ENCODE measurements around the gene PUS10.
"Not testable (repeated sequence)": the region's sequence is repeated elsewhere in the genome, so short reads cannot be mapped to it uniquely, and the experiment has no call there.

The PUS10 gene

DNA sequence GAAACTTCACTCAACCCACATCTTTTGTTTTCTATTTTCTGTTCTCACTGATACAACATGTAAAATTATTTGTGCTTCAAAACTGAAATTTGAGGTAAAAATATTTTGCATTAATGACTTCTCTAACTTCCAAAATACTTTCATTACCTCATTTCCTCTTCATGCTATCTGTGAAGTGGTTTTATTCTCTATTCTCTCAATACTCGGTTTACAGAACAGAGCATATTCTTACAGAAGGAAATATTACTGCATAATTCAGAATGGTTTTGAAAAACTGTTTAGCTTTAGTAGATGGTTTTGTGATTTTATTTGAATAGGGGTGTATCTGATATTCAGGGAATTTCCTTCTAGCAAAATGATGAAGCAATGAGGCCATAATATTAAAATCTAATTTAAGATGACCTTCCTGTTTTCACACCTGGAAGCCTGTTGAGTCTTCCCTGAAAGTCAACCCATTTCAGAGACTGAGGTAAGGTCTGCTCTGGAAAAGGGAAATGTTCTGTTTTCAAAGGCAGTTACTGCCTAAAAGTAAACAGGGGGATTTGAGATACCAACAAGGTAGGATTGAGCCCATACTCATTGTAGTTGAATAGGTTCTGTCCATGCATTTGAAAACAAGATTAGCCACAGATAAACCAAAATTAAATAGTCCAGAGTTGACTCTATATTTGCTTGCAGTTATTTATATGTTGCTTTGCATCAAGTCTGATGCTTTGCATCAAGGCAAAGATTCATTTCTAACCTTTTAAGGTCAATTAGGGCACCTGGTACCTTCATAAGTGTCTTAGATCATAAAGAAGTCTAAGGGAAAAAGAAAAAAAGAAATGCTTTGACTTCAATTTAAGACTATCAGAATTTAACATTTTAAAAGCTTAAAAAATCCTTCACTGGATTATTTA, 51.3 kb downstream of the PUS10 start:
- DNase-seq (ENCODE audit: low read depth), result no peak

DNA sequence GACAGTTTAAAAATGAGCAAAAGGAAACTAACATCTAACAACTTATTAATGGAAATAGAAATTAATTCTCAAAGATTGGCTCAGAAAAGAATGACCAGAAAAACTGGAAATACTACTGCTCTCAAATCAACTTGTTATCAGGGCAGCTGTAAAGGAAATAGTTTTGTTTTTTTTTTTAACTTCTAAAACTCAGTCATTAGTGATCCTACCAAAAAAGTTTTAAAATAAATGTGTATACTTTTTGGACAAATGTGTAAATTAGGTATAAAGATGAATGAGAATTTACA, 52.6 kb downstream of the PUS10 start:
- DNase-seq (ENCODE audit: low read depth), result no peak

DNA sequence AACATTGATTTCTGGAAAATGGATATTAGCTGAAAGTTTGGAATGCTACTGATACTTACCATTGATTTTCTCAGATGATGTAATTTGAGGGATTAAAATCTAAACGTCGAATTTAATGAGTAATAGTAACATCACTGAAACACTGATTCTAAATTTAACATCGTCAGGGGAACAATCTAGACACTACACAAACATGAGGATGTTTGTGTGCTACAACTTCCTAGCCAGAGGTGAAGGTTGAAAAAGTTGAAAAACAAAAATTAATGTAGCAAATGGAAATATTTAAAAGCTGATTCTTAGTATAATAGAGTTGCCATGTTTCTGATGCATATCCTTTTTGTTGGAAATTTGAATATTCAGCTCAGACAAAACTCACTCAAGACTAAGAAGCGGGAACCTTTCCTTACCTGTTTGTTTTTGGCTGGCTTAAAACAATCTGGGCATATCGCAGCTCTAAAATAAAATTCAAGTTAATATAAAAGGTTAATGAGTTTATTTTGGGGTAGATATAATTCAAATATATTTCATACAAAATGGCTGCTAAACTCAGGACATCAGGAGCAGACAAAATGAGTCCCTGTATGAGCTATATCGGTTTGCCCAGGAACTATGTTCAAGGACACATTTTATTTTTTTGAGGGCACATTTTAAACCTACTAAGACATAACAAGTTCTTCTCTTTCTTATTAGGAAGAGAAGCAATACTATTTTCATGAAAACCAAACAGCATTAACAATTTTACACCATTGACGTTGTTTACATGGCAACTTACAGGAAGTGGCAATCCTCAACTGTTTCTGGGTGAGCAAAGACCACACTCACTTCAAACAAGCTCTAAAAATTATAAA, 53.2 kb downstream of the PUS10 start:
- DNase-seq (ENCODE audit: low read depth), result no peak

DNA sequence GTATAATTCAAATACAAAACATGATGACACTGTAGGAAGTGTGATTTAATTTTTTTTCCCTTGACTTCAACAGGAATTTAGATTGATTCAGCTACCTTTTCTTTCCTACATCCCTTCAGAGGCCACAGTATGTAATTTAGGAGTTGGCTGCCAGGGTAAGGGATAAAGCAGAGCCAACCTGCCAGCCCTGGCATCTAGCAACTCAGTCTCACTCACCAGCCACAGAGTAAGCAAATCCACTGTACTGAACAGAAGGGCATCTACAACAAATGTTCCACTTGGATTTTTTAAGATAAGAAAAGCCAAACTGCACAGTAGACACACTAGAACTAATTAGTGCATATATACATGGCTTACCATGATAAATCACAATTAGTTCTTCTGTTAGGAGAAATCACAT, 54.9 kb downstream of the PUS10 start:
- DNase-seq (ENCODE audit: low read depth), result no peak

DNA sequence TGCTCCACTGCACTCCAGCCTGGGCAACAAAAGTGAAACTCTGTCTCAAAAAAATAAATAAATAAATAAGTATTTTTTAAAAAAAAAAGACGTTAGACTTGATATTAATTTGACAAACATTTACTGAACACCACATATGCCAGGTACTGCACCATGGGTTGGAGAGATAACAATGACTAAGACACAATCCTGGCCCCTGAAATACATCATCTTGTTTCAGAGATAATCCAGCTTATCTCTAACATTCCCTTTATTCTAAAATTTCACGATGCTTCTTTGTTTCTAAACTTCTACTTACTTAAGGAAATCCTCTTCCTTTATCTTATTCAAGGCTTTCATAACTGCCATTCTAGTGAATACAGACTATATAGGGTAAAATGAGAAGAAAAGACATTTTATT, 55.5 kb downstream of the PUS10 start:
- no peak for DNase-seq (ENCODE audit: low read depth)

DNA sequence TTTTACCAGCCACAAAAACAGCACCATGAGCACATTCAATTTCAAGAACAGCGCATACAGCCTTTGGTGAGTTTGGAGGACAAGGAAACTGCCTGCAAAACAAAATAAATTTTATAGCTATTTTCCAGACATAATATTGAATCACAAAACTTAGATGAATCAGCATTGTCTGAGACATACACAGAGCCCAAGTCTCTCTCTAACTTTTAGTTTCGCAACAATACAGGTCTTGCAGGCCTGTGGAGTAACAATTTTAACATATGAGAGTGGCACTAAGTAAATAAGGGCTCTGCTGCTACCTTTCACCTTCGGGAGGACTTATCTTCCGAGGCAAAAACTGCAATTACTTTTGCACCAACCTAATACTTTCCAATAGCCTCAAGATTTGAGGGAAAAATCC, 56.6 kb downstream of the PUS10 start:
- no peak for DNase-seq (ENCODE audit: low read depth)

DNA sequence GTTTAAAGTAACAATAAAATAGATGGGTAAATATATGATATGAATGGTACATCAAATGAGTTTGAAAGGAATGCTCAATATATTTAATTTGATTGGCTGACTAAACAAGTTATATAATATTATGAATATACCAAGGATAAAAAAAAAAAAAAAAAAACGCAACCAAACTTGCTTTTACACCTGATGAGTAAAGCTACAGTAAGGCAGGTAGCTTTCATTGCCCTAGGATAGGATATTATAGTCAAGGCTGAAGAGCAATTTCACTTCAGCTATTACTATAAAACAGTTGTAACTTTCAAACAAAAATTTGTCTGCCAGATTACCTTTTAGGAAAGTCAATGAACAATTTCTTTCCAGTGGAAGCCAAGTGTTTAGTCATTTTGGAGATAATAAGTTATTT, 57.3 kb downstream of the PUS10 start:
- DNase-seq (ENCODE audit: low read depth), result no peak

DNA sequence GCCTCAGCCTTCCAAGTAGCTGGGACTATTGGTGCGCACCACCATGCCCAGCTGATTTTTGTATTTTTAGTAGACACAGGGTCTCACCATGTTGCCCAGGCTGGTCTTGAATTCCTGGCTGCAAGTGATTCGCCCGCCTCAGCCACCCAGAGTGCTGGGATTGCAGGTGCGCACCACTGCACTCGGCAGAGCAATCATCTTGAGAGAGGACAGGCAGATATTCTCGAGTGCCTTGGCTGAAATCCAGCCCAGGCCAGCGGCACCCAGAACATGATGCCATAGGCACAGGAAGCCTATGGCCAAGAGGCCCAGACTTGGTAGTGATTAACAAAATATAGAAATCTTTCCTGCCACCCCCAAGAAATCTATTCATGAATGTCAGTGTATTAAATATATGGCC, 58.6 kb downstream of the PUS10 start:
- no peak for DNase-seq (ENCODE audit: low read depth)

DNA sequence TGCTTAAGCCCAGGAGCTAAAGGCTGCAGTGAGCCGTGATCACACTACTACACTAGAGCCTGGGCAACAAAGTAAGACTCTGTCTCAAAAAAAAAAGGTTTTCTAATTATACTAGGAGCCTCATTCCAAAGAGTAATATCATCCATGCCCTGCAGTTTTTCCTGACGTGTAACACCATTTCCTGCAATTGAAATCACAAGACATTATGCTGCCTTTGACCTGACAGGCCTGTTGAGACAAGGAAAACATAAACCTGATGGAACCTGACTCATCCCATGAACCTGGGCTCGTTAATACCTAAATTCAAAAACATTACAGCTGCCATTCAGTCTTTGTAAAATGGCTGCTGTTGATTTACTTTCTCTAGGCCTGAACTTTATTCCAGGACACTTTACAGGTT, 59.3 kb downstream of the PUS10 start:
- DNase-seq (ENCODE audit: low read depth), result no peak

DNA sequence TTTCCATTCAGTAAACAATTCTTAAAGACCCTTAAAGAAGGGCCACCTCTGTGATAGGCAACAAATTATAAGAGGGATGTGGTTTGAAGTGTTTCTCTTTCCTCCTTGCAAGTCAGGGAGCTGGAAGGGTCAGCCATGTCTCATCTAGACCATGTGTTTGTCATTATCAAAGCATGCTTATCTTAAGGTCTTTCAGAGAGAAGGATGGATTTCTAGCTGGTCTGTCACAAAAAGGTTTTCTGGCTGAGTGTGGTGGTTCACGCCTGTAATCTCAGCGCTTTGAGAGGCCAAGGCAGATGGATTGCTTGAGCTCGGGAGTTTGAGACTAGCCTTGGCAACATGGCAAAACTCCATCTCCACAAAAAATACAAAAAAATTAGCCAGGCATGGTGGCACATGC, 59.7 kb downstream of the PUS10 start:
- no peak for DNase-seq (ENCODE audit: low read depth)

DNA sequence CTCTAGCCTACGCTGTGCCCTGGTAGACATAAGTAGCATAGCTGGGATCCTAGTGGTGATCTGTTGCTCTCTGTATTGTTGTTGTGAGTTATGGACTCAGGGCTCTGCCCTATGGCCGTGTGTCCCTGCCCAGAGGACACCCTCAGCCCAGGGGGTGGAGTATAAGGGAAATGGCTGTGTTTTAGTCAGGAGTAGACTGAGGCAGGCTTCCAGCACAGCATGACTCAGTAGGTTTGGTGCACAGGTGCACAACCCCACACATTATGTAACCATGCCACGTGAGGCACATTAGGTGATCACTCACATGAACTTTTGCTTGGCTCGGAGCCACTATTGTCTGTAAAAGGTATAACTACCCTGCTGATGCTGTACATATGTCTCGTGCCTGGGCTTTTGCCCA, 60.4 kb downstream of the PUS10 start:
- no peak for DNase-seq (ENCODE audit: low read depth)

DNA sequence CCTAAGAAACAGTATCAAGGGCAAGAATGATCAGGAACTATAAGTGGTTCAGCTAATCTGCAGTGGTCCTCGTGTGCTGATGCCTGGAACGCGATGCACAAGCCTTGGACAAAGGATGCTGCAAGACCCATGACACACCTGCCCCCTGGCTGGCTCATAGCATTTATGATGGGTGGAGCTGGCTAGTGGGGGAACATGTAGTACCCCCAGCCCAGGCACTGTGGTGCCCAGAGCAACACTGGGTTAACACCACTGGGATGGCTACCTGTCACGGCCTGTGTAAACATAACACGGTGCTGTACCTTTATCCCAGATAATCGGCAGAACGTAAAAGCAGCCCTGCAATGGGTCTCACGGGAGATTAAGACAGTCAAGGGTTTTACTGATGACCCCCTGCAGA, 60.8 kb downstream of the PUS10 start:
- no peak for DNase-seq (ENCODE audit: low read depth)

DNA sequence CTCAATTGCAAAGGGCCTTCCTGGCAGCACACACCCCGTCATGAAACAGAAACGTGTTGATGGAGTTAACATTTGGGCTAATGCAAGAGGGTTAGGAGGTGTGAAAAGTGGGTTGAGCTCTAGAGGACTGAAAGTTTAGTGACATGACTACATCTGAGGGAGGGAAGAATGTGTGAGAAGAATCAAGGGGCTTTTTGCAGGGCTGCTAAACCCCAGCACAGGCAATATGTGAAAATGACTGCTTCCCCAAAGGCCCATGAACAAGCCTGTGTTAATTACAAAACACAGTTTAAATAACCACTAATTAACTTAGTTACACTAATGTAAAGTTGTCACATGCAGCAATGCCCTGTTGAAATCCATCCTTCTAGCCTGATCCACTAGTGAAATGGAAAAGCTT, 63.9 kb downstream of the PUS10 start:
- no peak for DNase-seq (ENCODE audit: low read depth)

DNA sequence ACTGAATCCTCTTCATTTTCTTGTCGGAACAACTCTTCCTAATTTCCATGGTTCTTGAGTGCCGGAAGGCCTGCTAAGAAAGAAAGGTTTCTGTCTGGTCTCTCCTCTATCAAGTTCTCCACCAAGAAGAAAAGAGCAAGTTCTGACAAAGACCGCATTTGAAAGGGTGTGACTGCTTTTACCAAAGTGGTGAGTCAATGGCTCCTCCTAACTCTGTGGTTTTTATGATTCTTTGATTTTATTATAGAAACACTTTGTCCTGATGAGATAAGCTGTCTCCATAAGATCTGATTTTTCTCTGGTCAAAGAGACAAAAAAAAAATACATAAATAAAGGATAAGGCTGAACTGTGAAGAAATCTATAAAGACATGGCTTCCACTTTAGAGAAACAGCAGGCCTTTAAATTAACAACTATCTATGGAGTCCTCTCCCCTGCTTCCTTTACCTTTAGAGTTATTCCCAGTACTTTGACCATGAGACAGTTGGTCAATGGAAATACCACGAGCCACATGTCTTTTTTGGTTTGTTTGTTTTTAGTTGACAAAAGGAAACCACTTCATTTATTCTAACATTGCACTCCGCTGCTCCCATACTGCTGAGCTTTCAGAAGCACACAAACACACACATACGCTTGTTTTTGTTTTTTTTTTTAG, 69.0 kb downstream of the PUS10 start:
- no peak for DNase-seq (ENCODE audit: low read depth)

DNA sequence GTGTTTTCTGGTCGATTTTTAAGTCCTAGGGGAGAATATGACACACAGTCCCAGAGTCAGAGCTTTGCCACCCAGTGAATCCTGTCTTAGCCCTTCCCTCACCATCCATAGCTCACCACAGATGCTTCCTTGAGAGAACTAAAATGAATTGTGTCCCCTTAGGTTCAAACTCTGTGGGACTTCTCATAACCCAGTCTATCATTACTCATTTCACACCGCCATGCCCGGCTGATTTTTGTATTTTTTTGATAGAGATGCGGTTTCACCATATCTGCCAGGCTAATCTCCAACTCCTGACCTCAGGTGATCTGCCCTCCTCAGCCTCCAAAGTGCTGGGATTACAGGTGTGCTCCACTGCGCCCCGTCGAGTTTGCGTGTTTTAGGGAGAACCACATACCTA, 69.9 kb downstream of the PUS10 start:
- DNase-seq (ENCODE audit: low read depth), result no peak

DNA sequence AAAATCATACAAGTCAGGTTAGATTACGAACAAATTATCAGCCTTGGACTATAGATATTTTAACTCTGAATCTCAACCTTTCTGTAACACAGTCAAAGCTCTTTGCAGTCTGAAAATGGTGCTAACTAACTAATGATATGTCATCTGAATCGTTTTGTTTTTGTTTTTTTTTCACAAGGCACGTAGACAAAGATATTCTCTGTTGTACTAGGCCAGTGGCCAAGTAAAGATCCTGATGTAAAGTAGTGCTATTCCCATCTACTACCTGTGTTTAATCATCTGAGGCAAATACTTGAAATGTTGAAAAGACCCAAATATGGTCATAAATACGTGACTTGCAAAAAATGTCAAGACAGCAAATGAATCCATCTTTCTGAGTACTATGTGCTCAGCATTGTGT, 71.0 kb downstream of the PUS10 start:
- no peak for DNase-seq (ENCODE audit: low read depth)

DNA sequence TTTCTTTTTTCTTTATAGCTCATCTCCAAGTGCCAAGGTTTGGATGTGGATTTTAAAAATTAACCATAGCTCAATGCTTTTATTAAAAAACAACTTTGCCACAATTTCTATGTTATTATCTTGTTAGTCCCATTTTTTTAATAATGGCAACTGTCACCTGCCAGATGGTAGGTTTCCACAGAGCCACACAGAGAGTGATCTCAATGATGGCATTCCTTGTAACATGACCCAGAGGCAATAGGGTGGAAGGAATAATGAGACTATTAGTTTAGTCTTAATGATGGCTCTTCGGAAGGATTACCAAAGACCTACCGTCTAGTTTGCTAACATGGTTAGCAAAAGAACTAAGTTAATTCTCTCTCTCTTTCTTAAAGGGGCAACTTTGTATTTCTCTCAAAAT, 72.7 kb downstream of the PUS10 start:
- no peak for DNase-seq (ENCODE audit: low read depth)

DNA sequence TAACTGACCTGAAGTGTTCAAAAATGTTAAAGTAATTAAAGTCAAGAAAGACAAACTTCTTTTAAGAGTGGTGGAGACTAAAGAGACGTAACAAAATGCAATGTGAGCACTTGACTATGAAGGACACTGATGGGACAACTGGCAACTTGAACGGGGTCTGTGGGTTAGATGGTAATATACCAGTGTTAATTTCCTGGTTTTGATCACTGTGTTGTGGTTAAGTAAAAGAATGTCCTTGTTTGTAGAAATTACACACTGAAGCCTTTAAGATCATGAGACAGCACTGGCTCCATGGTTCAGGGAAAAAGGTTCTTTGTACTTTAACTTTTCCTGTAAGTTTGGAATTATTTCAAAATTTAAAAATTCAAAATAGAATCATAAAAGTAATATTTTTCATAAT, 78.4 kb downstream of the PUS10 start:
- no peak for DNase-seq (ENCODE audit: low read depth)

DNA sequence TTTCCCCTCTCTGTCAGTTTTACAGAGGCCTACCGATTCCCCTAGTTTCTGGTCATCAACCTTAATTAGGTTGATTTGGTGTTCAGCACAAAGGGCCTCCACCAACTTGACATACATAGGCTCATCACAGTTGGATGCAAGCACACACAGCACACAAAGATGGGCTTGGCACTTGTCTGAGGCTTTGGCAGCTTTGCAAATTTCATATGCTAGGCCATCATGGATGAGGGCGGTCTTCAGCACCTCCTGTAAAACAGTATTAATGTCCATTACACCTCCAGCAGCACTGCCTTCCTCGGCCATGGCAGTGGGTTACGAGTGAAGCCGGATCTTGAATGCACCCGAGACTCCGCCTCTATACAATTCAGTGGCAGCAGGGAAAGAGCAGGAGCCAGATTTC, 79.8 kb downstream of the PUS10 start:
- DNase-seq (ENCODE audit: low read depth), result no peak

DNA sequence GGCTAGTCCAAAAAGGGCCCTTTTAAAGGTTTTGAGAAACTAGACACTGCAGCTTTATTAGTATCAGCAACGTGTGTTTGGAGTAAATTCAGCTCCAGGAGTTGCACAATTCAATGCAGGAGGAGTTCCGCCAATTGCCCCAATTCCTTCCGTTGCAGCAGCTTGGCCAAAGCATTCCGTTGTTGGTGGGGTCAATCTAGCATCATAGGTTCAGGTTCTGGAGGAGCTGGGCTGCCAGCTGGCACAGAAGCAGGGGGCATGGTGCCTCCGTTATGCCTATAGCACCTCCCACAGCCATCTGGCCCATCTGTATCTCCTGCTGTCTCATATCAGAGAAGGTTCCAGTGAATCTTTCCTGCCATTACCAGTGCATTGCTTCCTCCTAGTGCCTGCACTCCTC, 81.3 kb downstream of the PUS10 start:
- DNase-seq (ENCODE audit: low read depth), result no peak

DNA sequence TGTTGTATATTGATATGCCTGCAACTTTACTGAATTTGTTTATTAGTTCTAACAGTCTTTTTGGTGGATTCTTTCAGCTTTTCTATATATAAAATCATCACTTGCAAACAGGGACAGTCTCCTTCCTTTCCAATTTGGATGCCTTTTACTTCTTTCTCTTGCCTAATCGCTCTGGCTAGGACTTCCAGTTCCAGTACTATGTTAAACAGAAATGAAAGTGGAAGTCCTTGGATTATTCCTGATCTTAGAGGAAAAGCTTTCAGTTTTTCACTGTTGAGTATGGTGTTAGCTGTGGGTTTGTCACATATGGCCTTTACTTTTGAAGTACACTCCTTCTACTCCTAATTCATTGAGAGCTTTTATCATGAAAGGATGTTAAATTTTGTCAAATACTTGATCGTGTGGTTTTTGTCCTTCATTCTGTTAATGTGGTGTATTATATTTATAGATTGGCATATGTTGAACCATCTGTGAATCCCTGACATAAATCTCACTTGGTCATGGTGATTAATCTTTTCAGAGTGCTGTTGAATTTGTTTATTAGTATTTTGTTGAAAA, 83.8 kb downstream of the PUS10 start:
- no peak for DNase-seq (ENCODE audit: low read depth)

DNA sequence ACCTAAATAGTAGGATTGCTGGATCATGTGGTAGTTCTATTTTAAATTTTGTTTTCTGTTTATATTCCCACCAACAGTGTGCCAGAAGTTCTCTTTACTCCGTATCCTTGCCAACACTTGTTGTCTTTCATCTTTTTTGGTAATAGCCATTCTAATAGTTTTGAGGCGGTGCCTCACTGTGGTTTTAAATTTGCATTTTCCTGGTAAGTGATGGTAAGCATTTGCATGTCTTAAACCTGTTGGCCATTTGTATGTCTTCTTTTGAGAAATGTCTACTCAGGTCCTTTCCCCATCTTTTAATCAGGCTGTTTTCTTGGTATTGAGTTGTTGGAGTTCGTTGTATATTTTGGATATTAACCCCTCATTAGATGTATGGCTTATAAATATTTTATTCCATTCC, 85.1 kb downstream of the PUS10 start:
- DNase-seq (ENCODE audit: low read depth), result no peak

DNA sequence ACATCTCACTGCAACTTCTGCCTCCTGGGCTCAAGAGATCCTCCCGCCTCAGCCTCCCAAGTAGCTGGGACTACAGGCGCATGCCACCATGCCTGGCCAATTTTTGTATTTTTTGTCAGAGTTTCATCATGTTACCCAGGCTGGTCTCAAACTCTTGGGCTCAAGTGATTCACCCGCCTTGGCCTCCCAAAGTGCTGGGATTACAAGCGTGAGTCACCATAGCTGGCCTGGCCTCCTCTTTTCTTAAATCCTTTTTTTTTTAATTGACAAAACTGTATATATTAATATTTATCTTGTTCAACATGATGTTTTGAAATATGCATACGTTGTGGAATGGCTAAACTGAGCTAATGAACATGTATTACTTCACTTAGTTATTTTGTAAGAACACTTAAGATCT, 86.0 kb downstream of the PUS10 start:
- not testable (repeated sequence) for DNase-seq (ENCODE audit: low read depth)

Data from activated T-cell treated with anti-CD3 and anti-CD28 coated beads for 24 hours (primary cell).